HG02973 (cell line): ENCODE data around the gene IFT43.
"Not testable (repeated sequence)": the region's sequence is repeated elsewhere in the genome, so short reads cannot be mapped to it uniquely, and the experiment has no call there.

Experiments
- ATAC-seq: cut with Tn5 transposase; IDR thresholded peaks from one replicate; pipeline ENCODE4 v1.9.1; 2021; ENCODE audit warnings: moderate library complexity; ENCODE audit not compliant: unreplicated experiment

Gene IFT43

DNA sequence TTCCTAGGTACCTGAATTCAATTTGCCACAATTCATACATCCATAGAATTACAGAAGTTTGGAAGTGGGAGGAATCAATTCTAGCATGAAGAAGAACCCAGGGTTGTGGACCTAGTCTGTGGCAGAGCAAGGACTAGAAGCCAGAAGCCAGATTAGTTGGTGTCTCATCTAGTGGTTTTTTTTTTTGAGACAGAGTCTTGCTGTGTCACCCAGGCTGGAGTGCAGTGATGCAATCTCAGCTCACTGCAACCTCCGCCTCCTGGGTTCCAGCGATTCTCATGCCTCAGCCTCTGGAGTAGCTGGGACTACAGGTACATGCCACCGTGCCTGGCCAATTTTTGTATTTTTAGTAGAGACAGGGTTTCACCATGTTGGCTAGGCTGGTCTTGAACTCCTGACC lies 24.1 kb downstream of the IFT43 start:
- not testable (repeated sequence) for ATAC-seq

DNA sequence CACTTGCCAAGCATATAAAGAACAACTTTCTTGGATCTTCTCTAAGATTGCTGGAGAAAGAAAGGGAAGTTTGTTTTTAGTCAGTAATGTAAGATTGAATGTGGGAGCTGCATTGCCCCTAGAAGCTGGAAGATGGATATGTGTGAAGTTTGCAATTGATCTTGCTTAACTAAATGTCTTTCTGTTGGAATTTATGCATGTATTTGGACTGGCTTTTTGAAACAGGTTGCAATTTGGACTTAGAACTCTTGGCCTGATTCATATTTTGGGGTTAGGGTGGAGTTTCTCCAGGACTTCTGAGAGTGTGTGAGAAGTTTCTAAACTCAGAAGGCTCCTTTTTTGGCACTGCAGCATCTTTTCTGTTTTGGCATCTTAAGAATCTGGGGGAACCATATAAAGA lies 26.4 kb downstream of the IFT43 start:
- no peak for ATAC-seq

DNA sequence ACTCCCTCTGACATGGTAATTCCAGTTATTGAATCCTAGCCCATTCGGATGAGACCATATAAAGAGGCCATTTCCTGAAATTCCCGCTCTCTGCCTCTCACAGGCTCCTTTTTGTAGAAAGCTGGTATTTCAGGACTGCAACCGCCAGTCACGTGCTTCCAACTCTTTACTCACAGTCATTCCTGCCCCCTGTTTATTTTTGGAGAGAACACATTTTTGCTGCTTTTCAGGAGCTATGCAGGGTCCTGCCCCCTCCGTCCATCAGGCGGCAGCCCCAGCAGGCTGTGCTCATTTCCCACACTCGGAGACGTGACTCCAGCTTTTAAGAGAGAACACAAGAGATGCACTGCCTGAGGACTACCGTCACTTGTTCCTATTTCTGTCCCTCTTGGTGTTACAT lies 26.8 kb downstream of the IFT43 start:
- ATAC-seq = no peak

DNA sequence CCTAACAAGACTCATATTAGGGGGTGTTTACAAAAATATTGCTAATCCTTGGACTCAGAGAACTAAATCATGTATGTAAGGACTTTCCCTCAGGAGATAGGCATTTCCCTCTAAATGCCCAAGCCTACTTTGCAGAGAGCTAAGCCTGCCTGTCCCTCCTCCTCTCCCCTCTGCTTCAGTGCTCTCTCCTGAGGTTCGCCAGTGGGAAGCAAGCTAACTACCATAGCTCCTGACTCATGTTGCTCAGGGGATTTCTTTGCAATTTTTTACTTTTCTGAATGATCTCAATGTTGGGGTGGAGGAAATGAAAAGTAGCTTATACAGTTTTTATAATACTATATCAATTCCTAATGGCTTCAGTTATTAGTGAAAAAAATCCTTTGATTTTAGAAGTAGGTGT lies 29.6 kb downstream of the IFT43 start:
- no peak for ATAC-seq

GRCh38 chr14:76015668-76016067 lies 30.1 kb downstream of the IFT43 start:
- no peak for ATAC-seq

- no peak for ATAC-seq
Measured at GRCh38 chr14:76019676-76020075, 34.1 kb downstream of the IFT43 start.

DNA sequence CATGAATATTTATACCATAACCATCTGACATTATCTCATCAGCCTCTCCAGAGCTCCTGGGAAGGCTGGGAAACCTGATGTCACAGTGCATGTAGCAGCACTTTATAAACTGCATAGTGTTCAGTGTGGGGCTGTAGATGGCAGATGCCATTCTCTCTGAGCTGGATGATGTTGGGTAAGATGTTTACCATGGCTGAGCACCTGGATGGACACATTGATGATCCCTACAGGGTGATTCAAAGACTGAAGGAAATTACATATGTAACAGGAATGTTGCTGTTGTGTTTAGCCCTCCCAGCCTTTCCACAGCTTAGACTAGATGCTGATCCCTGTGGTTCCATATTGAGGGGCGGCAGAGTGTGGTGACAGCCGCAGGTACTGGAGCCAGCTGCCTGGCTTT lies 37.4 kb downstream of the IFT43 start:
- ATAC-seq = no peak

DNA sequence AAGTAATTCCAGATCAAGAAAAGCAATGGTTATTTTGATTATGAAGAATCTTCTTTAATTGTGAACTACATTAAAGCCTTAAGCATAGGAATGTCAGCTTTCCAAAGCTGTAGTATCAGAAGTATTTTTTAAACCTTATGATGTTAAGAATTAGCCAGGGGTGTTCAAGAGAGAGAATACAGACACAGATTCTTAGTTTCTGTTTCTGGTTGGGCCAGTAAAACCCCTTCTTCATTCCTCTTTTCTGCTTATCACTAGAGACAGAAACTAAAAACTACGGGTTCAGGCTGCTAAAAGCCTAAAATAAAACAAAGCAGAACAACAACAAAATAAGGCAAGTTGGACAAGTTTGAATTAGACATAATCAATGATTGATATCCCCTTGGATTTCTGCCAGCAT lies 38.2 kb downstream of the IFT43 start:
- no peak for ATAC-seq

DNA sequence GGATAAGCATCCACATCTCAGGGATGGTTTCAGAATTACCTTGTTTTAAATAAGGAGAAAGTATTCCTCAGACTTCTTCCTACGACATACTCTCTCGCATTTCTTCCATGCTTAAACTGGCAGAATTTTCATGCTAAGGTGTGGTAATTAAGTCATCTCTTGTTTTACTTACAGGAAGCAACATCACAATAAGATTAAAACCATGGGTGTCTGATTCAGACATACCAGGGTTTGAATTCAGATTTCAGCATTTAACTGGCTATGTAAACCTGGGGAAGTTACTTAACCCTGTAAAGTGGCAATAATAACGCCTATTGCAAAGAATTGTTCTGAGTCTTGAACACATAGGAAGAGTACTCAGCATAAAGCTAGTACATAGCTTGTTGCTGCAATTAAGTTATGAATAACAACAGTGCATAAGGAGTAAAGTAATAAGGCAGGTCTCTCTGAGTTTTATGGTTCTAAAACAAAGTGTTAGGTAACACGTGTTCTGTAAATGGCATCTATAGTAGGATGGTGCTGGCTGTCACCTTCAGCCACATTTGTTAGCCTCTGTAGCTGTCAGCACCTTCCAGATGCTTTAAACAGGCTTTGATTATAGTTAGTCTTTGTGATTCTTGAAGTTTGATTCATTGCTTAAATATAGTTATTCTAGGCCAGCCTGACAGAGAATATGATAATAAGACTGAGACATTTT lies 38.8 kb downstream of the IFT43 start:
- no peak for ATAC-seq

DNA sequence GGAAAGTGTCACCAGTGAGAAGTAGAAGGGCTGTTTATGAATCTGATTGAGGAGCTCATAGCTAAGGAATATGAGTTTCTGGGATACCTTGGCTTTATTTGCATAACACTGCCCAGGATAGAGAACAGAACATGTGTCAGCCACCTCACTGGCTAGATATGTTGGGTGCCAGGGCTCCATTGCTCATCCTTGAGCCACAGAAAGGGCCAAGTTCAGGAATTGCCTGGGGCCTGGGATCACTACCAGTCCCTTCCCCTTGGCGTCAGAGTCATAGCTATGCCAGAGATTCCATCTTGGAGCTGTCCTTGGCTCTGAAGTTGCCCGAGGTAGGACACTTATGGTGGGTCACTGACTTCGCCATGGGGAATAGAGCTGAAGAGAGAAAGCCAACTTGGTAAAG lies 49.0 kb downstream of the IFT43 start:
- no peak for ATAC-seq

DNA sequence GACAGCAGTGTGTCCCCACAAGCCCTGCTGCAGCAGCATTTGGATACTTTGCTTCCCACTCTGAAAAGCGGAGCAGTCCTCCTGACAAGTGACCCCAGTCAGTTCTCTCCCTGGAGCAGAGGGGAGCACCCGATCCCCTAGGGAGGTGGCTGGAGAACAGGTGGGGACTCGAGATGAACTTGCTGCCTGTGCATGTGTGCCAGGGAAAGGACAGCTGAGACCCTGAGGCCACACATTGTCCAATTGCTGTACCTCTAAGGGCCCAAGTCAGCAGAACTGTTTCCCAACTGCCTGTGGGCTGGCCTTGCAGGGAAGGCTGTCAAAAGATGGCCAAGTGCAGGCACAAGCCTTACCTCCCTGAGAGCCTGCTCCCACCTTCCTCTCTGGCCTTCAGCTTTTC lies 55.1 kb downstream of the IFT43 start:
- ATAC-seq = no peak

DNA sequence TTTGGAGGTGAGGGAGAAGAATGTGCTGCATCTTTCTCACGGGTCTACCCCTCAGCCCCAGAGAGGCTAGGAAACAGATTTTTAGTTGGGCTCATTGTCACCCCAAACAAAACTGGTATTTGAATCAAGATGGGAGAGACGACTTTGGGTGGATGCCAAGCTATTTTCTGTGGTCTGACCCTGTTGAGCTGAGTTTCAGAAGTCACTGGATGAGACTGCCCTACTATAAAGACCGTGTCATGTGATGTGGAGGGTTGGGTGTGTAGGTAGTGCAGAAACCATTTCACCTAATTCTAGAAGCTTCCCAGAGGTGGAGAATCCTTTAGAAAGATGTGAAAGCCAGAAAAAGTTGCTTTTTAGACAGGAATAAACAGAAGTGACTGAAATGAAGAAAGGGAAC lies 60.2 kb downstream of the IFT43 start:
- ATAC-seq = no peak

DNA sequence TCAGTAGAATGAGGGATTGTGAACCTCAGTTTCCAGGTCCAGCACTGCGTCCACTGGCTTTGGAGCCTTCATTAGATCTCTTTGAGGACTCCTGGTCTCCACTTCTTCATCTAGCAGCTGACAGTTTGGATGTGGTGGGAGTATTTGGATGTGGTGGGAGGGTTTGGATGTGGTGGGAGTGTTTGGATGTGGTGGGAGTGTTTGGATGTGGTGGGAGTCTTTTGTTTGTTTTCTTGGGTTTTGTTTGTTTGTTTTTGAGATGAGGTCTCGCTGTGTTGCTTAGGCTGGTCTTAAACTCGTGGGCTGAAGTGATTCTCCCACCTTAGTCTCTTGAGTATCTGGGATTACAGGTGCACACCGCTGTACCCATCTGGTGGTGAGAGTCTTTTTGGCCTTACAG lies 64.7 kb downstream of the IFT43 start:
- no peak for ATAC-seq

- no peak for ATAC-seq
Measured at GRCh38 chr14:76050797-76051392, 65.3 kb downstream of the IFT43 start.

GRCh38 chr14:76051717-76052465 lies 66.3 kb downstream of the IFT43 start:
- no peak for ATAC-seq

DNA sequence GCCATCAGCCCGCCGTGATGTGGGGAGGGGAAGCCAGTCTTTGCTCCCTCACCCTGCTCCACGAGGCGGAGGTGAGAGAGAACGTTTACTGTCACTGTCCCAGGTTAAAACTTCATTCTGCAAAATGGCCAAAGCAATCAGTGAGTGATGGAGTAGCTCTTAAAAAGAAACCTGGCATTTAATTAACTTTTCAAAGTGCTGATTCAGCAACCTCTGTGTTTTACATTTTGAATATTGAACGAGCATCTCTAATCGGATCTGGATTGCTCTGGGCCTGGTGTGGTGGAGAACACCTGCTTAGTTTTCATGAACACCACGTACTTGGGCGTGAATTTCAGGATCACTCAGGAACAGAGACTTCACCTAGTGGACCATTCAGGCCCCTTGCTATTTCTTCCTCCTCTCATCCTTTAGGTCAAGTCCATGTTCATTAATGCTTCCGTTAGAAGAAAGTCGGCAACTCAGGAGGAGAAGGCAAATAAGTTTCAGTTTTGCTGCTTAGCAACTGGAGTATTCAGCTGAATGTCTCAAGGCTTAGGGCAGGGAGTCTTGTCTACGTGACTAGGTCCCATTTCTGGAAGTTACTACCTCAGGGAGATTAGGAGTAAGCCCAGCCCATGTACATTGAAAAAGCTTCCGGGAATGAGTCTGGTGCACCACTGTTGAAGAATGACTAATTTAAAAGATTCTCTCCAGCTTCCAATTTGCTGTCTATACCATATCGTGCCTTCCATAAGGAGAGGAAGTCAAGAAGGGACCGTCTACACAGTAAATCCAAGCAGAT lies 68.2 kb downstream of the IFT43 start:
- no peak for ATAC-seq

DNA sequence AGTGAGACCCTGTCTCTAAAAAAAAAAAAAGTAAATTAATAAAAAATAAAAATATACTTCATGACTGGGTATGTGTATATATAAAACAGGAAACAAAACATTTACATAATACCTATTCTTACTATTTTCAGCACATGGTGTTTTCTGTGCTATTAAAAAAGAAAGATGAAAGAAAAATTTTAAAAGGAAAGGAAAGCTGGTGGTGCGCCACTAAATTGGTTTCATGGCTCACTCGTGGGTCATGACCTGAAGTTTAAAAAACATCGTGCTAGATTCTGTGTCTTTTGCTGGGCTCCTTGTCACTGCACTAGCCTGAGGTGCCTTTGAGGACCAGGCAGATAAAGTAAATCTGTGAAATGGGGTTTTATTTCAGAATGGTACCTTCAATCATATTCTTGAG lies 69.8 kb downstream of the IFT43 start:
- no peak for ATAC-seq

- ATAC-seq = no peak
Measured at GRCh38 chr14:76056128-76056527, 70.6 kb downstream of the IFT43 start.

GRCh38 chr14:76057914-76058313 lies 72.4 kb downstream of the IFT43 start:
- ATAC-seq = no peak

GRCh38 chr14:76063327-76063726 lies 77.8 kb downstream of the IFT43 start:
- ATAC-seq = no peak

- ATAC-seq = no peak
Measured at GRCh38 chr14:76065519-76065918, 80.0 kb downstream of the IFT43 start.

DNA sequence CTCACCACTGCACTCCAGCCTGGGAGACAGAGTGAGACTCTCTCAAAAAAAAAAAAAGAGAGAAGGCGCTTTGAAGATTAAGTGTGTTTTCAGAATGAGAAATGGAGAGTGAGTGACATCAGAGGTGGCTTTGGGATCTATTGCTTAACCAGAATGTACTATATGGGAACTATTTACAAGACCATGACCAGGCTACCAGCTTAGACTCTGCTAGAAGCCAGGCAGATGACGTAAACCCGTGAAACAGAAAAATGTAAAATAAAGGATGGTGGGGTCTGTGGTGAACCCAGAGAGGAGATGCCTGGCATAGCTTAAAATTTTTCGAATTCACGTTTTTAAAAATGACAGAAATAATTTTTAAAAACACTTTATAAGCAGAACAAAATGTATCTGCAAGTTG lies 82.0 kb downstream of the IFT43 start:
- ATAC-seq = no peak
